GM12891 (cell line): Measurements from ENCODE around the gene ITSN1.

Experiments used
- DNase-seq: peaks from one replicate; pipeline ENCODE4 v3.0.0; 2011; ENCODE audit warnings: low spot score; ENCODE audit not compliant: insufficient read length
- FAIRE-seq: peaks from 2 replicates; lab custom pipeline; 2011; peaks lifted over from hg19 to GRCh38; lab: Jason Lieb, UNC
- PAX5 ChIP-seq: IDR thresholded peaks from 2 replicates; pipeline ENCODE4 v1.6.1; 2011; ENCODE audit warnings: low read length, moderate library complexity, mild to moderate bottlenecking; ENCODE audit not compliant: insufficient read depth, severe bottlenecking
- POLR2A ChIP-seq: IDR thresholded peaks from 2 replicates; pipeline ENCODE4 v1.6.1; 2011; ENCODE audit warnings: low read depth, low read length, control low read depth
- POLR2AphosphoS5 ChIP-seq: IDR thresholded peaks from 2 replicates; pipeline ENCODE4 v1.6.1; 2011; ENCODE audit warnings: low read depth, low read length, control low read depth
- POU2F2 ChIP-seq: IDR thresholded peaks from 2 replicates; pipeline ENCODE4 v1.6.1; 2011; ENCODE audit warnings: low read depth, mild to moderate bottlenecking, control low read depth, low read length, moderate library complexity
- SPI1 ChIP-seq: IDR thresholded peaks from 2 replicates; pipeline ENCODE4 v1.6.1; 2011; ENCODE audit warnings: low read depth, low read length, control low read depth
- TAF1 ChIP-seq: IDR thresholded peaks from 2 replicates; pipeline ENCODE4 v1.6.1; 2011; ENCODE audit warnings: low read depth, low read length, control low read depth

The ITSN1 gene

DNA sequence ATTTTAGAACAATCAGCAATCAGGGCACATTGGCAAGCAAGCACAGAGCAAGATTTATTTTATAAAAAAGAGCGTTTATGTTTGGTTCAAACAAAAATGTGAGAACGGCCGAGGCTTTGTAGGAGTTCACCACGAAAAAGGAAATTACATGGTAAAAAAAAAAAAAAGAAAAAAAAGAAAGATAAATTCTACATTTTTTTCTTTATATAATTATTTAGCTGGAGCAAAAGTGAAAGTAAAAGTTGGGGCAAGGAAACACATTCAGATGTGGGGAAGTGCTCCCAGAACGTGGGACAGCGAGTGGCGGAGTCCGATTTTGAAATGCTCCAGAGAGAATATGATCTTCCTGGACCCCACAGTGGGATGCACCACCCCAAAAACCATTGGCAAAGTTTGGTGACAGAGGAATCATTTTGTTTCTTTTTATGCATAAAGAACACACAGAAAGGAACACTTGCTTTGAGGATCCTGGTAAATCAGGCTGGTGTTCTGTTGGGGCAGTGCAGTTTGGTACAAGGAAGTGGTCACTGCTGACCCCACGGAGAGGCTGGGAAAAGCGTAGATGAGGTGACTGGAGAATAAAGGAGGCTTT lies 289.6 kb downstream of the ITSN1 start:
- FAIRE-seq (no peak), DNase-seq (no peak)
- peak; percentile 53; the same call in 1 of the 2 replicates for TF ChIP-seq SPI1
- TF ChIP-seq POU2F2 = no peak

DNA sequence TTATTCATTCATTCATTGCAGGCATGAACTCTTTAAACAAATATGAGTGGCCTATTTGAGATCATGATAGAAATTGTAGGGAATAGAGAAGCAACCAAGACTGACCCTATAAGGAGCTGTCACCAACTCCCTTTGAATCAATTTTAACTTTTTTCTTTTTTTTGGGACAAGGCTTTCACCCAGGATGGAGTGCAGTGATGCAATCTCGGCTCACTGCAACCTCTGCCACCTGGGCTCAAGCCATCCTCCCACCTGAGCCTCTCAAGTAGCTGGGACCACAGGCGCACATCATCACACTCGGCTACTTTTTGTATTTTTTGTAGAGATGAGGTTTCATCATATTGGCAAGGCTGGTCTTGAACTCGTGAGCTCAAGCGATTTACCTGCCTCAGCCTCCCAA lies 290.4 kb downstream of the ITSN1 start:
- TF ChIP-seq POLR2AphosphoS5 = no peak
- no peak for DNase-seq
- no peak for FAIRE-seq

DNA sequence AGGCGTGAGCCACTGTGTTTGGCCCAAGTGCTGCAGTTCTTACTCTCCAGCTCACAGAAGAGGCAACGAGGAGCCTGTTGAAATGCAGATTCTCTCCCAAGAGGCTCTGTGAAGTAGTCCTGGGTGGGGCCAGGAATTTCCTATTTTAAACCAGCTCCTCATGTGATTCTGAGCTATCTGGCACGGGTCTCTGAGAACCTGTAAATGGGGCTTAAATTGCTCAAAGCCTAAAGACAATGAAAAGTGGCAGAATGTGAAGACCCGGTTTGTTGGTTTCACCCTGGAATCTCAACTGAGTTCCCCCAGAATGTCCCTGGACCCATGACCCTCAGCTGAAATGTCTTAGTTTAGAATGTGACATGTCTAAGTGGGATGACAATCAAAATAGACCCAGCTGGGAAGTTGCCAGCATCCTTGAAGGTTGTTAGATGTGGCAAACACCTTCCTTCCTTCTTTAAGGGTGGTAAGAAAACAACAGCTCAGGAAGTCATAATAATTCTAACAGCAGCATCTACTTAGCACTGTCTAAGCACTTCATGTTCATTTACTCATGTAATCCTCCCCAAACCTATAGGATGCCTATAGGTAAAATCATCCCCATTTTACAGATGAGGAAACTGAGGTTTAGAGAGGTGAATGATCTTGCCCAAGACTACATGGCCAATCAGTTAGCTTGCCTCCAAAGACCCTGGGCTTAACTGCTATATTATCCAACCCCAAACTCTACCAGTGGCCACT lies 294.2 kb downstream of the ITSN1 start:
- TF ChIP-seq POLR2A = no peak
- TF ChIP-seq POLR2AphosphoS5 = no peak
- TF ChIP-seq PAX5 = no peak
- no peak for TF ChIP-seq TAF1
- no peak for TF ChIP-seq POU2F2
- no peak for TF ChIP-seq SPI1
- DNase-seq (no peak), FAIRE-seq (no peak)

DNA sequence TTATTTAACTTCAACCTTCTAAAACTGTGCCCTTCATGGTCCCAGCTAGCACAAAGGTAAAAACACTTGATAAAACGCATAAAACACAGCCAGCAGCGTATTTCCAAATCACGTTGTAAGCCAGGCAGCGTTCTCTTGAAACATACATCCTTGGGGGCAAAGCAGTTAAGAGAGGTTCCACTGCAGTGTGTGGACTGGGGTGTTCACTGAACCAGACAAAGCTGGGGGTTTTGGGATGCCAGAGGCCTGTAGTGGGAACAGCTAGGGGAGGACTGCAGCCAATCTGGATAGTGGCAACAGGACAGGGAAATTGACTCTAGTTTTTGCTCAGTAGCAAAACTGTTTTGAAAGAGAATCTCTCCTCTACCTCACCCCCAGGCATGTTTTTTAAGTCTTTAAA lies 294.8 kb downstream of the ITSN1 start:
- DNase-seq (no peak), FAIRE-seq (no peak)
- no peak for TF ChIP-seq POLR2AphosphoS5
- TF ChIP-seq SPI1 = no peak

DNA sequence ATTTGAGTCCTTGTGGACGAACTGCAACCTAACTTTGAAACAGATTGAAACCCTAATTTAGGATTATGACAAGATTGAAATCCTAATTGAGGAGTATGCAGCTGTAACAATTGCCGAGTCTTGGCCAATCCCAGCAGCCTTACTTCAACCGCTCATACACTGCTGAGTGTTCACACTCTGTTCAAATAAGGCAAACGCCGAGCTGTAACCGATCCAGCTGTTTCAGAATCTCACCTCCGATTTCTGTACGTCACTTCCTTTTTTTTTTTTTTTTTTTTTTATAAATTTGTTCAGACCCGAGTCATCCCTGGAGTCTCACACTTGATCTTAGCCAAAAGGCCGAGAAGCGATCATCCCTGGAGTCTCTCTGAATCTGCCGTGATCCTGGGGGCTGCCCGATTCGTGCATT lies 295.6 kb downstream of the ITSN1 start:
- FAIRE-seq (no peak), DNase-seq (no peak)
- no peak for TF ChIP-seq PAX5
- TF ChIP-seq POLR2AphosphoS5 = no peak
- peak; percentile 44; the same call in 1 of the 2 replicates for TF ChIP-seq SPI1
- TF ChIP-seq POLR2A = no peak
- no peak for TF ChIP-seq POU2F2
- no peak for TF ChIP-seq TAF1

DNA sequence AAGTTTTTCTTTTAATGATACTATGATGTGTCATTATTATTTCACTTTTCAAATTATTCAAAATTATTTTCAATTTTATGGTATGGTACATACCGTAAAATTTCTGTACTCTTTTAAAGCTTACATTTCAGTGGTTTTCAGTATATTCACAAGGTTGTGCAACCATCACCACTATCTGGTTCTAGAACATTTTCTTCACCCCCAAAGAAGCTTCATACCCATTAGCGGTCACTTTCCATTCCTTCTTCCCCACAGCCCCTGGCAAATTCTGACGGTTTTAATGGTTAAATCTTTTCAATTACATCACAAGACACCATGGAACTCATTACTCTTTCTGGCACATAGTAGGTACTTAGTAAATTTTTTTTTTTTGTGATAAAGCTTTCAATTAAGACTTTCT lies 296.1 kb downstream of the ITSN1 start:
- DNase-seq = no peak
- FAIRE-seq = no peak
- TF ChIP-seq POLR2AphosphoS5 = no peak
- TF ChIP-seq SPI1 = no peak
- no peak for TF ChIP-seq POU2F2
- TF ChIP-seq PAX5 = no peak
- no peak for TF ChIP-seq POLR2A
- TF ChIP-seq TAF1 = no peak

DNA sequence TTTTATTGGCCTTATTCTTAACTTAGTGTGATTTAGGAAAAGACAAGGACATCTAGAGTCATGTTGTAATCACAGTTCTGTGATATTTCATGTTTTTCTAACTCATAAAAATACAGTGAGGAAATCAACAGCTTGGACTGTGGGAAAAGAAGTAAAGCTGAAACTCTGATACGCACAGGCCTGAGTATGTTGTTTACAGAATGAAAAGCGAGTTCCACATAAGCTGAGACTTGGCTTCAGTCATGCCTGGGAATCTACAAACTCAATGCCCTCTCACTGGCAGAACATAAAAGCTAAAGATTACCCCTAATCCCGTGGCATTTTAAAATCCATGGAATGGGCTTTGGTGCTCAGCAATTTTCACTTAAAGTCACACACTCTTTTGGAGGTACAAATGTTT lies 296.9 kb downstream of the ITSN1 start:
- TF ChIP-seq SPI1 = no peak
- TF ChIP-seq POLR2A = no peak
- no peak for TF ChIP-seq POU2F2
- TF ChIP-seq PAX5 = no peak
- no peak for TF ChIP-seq POLR2AphosphoS5
- no peak for TF ChIP-seq TAF1
- no peak for DNase-seq
- FAIRE-seq = no peak

DNA sequence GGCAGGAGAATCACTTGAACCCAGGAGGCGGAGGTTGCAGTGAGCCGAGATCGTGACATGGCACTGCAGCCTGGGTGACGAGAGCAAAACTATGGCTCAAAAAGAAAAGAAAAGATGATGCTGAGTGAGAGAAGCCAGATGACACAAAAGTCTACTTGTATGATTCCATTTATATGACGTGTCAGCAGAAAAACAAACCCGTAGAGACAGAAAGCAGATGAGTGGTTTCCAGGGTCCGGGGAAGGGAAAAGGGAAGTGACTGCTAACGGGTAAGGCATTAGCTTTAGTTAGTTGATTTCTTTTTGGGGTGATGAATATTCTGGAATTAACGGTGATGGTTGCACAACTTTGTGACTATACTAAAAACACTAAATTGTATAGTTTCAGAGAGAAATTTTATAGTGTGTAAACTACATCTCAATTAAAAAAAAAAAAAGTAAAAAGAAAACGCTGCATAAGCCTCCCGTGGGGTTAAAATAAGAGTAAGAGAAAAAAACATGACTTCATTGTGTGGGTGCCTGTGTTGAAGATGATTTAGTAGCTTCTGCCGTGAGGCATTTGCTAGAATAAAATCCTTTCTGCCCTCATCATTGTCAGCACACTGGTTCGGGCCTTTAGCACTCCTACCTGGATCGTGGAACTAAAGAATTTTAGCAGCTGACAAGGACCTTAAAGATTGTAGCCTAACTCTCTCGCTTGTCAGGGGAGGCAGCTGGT lies 298.0 kb downstream of the ITSN1 start:
- TF ChIP-seq SPI1 (0 out of 2 replicates have a peak, but pooled peaks have one; percentile 18), TAF1 (no peak)
- no peak for DNase-seq
- FAIRE-seq = no peak

DNA sequence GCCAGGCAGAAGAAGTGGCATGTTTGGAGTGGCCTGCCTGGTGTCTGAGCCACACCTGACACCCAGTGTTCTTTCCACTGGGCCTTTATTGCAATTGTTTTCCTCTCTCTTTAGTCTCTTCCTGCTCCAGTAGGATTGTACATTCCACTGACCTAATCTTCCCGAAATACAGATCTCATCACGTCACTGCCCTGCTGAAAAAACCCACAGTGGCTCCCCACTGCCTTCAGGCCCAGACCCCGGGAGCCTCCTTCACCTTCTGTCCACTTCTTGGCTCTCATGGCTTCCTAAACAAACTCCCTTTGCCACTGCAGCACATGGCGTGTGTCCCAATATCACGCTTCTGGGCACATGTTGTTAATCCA lies 298.6 kb downstream of the ITSN1 start:
- FAIRE-seq = no peak
- no peak for TF ChIP-seq POU2F2
- no peak for TF ChIP-seq TAF1
- no peak for TF ChIP-seq SPI1
- no peak for TF ChIP-seq PAX5
- TF ChIP-seq POLR2A = no peak
- TF ChIP-seq POLR2AphosphoS5 = no peak
- no peak for DNase-seq

DNA sequence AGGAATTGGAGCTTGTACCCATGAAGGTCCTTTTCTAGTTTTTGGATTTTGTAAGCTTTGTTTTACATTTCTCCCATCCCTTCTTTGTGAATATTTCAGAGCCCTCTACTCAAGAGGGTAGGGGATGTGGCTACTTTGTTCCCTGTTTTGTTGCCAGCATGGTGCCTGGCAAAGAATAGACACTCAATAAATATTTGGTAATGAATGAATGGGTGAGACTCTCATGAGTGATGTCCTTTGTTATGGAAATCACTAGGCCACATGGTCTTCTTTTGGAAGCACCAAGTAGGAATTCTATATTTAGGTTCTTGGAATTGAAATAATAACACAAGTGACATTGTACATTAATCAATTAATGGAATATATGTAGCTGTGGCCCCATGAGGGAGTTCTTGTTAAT lies 300.1 kb downstream of the ITSN1 start:
- FAIRE-seq (no peak), DNase-seq (no peak)
- TF ChIP-seq TAF1 (no peak), POLR2A (no peak), PAX5 (no peak), POU2F2 (no peak), POLR2AphosphoS5 (no peak), SPI1 (no peak)
